GM10266 (cell line): ENCODE measurements around the gene NNMT.

ENCODE experiments used
- DNase-seq: peaks from one replicate; pipeline ENCODE4 v3.0.0; 2012; ENCODE audit errors: extremely low spot score
- TF ChIP-seq, protein P1 (sequence below): IDR thresholded peaks from 2 replicates; pipeline ENCODE4 v1.5.1; 2012; ENCODE audit warnings: mild to moderate bottlenecking, low read depth; ENCODE audit not compliant: control insufficient read depth, insufficient read depth; ENCODE audit errors: missing control alignments

Gene NNMT

DNA sequence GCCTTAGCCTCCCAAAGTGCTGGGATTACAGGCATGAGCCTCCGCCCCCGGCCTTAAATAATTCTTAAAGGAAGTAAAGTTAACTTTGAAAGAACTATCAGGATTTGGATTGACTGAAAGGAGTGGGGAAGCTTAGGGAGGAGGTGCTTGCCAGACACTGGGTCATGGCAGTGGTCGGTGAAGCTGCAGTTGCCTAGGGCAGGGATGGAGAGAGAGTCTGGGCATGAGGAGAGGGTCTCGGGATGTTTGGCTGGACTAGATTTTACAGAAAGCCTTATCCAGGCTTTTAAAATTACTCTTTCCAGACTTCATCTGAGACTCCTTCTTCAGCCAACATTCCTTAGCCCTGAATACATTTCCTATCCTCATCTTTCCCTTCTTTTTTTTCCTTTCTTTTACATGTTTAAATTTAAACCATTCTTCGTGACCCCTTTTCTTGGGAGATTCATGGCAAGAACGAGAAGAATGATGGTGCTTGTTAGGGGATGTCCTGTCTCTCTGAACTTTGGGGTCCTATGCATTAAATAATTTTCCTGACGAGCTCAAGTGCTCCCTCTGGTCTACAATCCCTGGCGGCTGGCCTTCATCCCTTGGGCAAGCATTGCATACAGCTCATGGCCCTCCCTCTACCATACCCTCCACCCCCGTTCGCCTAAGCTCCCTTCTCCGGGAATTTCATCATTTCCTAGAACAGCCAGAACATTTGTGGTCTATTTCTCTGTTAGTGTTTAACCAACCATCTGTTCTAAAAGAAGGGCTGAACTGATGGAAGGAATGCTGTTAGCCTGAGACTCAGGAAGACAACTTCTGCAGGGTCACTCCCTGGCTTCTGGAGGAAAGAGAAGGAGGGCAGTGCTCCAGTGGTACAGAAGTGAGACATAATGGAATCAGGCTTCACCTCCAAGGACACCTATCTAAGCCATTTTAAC lies at the start of gene NNMT:
TSS of gene NNMT (plus strand) at position 724 of the 929 bp plus-strand sequence. CDS start at position 882, 158 bp downstream.
- TF ChIP-seq, protein P1, sequence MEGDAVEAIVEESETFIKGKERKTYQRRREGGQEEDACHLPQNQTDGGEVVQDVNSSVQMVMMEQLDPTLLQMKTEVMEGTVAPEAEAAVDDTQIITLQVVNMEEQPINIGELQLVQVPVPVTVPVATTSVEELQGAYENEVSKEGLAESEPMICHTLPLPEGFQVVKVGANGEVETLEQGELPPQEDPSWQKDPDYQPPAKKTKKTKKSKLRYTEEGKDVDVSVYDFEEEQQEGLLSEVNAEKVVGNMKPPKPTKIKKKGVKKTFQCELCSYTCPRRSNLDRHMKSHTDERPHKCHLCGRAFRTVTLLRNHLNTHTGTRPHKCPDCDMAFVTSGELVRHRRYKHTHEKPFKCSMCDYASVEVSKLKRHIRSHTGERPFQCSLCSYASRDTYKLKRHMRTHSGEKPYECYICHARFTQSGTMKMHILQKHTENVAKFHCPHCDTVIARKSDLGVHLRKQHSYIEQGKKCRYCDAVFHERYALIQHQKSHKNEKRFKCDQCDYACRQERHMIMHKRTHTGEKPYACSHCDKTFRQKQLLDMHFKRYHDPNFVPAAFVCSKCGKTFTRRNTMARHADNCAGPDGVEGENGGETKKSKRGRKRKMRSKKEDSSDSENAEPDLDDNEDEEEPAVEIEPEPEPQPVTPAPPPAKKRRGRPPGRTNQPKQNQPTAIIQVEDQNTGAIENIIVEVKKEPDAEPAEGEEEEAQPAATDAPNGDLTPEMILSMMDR = no peak

DNA sequence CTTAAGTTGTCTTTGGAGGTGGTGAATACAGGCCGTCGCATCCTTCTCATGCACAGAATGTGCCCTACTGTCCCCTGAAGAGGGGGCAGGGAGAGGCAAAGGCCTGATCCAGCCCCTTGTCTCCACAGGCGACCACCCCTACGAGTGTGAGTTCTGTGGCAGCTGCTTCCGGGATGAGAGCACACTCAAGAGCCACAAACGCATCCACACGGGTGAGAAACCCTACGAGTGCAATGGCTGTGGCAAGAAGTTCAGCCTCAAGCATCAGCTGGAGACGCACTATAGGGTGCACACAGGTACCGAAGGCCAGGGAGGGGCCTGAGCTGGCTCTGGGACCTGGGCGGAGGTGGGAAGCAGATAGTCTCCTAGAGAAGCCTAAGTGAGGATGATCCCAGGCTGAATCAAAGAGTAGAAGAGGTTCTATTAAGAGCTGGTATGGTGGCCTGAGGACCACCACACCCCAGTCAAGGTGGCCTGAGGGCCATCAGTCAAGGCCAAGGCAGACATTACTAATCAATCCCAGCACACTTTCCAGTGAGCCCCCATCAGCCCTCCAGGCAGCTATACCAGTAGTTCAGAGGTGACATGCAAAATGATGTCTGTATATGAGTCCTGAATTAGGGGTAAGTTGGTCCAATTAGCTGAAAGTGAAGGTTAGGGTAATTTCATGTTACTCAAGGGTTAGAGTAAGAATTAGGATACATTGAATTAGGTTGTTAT lies 49.0 kb upstream of the NNMT start:
- TF ChIP-seq, protein P1 = no peak
- no peak for DNase-seq

More for the DNA sequence above, at the start of gene NNMT:
- no peak for DNase-seq

GRCh38 chr11:114250180-114250579 lies 46.0 kb upstream of the NNMT start:
- TF ChIP-seq, protein P1 = no peak
- no peak for DNase-seq

DNA sequence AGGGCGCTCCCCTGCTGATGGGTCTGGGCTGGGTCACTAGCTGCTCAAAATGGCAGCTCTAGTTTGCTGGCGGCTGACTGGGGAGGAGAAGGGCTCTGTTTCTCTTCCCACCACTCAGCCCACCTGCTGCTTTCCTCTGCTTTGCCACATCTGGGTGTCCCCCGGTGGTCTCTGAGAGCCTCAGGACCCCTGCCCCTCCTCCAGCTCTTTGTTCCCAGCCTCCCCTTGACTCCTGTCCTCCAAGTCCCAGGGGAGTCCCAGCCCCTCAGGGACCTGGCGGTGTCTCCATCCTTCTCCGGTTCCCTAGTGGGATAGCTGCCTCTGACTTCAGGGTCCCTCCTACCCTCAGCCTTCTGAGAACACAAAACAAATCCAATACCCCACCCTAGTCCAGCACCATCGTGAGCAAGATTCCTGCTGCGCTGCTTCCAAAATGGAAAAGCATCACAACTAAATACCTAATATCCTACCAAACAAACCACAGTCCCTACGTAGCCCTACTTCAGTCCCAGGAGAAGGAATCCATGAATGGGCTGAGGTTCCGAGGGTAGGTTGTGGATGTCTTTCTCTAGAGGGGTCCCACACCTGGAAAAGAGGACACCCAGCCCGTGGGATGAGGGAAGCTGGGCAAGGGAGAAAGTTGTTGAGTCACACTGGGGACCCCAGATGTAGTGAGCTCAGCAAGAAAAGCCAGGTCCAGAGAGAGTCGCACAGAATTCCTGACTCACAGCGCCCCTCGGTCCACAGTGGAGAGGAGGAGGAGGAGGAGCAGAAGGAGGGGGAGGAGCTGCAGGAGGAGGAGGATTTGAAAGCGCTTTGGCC lies 45.0 kb upstream of the NNMT start:
- TF ChIP-seq, protein P1 = no peak
- no peak for DNase-seq

DNA sequence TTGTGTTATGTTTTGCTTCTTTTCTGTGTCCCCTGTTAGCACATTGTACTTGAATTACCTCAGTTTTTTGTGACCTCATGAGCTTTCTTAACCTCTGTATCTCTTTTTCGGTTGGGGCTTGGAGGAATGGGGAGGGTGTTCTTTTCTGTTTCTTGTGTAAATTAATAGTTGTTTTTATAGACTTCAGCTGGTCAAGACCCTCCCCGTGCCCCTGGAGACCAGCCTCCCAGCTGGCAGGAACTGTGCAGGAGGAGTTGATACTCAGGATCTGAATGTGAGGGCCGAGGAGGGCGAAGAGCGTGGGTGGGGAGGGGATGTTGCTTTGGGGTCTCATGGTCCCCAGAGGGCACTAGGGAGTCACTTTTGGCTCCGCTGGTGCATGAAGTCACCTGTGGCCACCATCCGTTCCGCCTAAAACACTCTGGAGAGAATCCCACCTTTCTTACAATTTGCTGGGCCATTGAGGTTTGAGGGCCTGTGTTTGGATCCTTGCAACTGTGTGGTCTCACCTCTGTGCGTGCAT lies 44.3 kb upstream of the NNMT start:
- no peak for DNase-seq
- TF ChIP-seq, protein P1 = no peak

GRCh38 chr11:114252767-114253166 lies 43.4 kb upstream of the NNMT start:
- TF ChIP-seq, protein P1 = no peak

More at GRCh38 chr11:114252767-114253166, 43.4 kb upstream of the NNMT start:
- DNase-seq = no peak
